HepG2 (cell line): Measurements from ENCODE around the gene CHP1. TPM values are rescaled to one million over a fixed set of nuclear protein-coding genes. Genes with fewer than 3 reads are reported as not detected.

ENCODE experiments used
- ATAC-seq: fragments of 200-7000 bp; cut with Tn5 transposase; 3 replicates; pipeline ENCODE4 v1.9.1; 2020; ENCODE audit warnings: mild to moderate bottlenecking, moderate library complexity
- BruUV-seq: library from RNA; stranded (reverse); fragments of 400-500 nt; replicated peaks from 2 replicates; lab custom pipeline; 2021; lab: Mats Ljungman, UMichigan
- CTCF ChIA-PET: fragments of 300-600 bp; formaldehyde crosslinking; extraction: SDS; loops from one replicate; lab custom pipeline; 2021; ENCODE audit warnings: low total read pairs, inconsistent platforms, low intra/inter-chr PET ratio; lab: Yijun Ruan, JAX
- POLR2A ChIA-PET: fragments of 350-600 bp; sonication (Branson Sonifier 250); formaldehyde crosslinking; loops from one replicate; lab custom pipeline; 2020; ENCODE audit warnings: antibody characterized with exemption, inconsistent platforms; lab: Yijun Ruan, JAX
- DNase-seq: peaks from one replicate; pipeline ENCODE4 v3.0.0-alpha.2; 2015; ENCODE audit warnings: low spot score
- FAIRE-seq: peaks from 3 replicates; lab custom pipeline; 2011; peaks lifted over from hg19 to GRCh38; lab: Jason Lieb, UNC
- H2AFZ ChIP-seq: one replicate; pipeline ENCODE4 v1.6.1; 2011; ENCODE audit warnings: low read length, inconsistent platforms
- H3K27ac ChIP-seq: fragments of 300-600 bp; 3 replicates; pipeline ENCODE4 v1.8.0; 2011; ENCODE audit warnings: mixed run types, mild to moderate bottlenecking, mixed read lengths, low read length, inconsistent platforms; ENCODE audit not compliant: insufficient read depth; ENCODE audit errors: extremely low read length
- H3K27me3 ChIP-seq, 2 experiments: fragments of 200-600 bp in 1 of 2; 2 replicates in 1 of 2; 3 replicates in 1 of 2; pipeline versions ENCODE4 v1.6.0 to v1.8.0; 2011; ENCODE audit warnings: low read length in 2 of 2, mild to moderate bottlenecking in 2 of 2, moderate library complexity in 2 of 2, inconsistent platforms in 1 of 2; ENCODE audit not compliant: insufficient read depth in 2 of 2, control insufficient read depth in 1 of 2
- H3K36me3 ChIP-seq, 2 experiments: fragments of 200-600 bp in 1 of 2; replicated peaks in 1 of 2; 2 replicates in 1 of 2; 3 replicates in 1 of 2; pipeline versions ENCODE4 v1.5.1 to v1.8.0; 2011; ENCODE audit warnings: low read length in 2 of 2, inconsistent platforms in 1 of 2; ENCODE audit not compliant: insufficient read depth in 2 of 2, control insufficient read depth in 1 of 2
- H3K4me1 ChIP-seq: 2 replicates; pipeline ENCODE4 v1.5.1; 2012; ENCODE audit warnings: low read length, inconsistent platforms; ENCODE audit not compliant: insufficient read depth
- H3K4me2 ChIP-seq: 2 replicates; pipeline ENCODE4 v1.6.0; 2011; ENCODE audit warnings: low read depth, low read length, inconsistent platforms
- H3K4me3 ChIP-seq, 3 experiments: fragments of 200-600 bp in 1 of 3; sonication (generic), shearing (Covaris generic) in 1 of 3; replicated peaks in 1 of 3; 2 replicates each; pipeline ENCODE4 v1.5.1; 2011 to 2016; ENCODE audit warnings: low read length in 3 of 3, inconsistent platforms in 2 of 3, low read depth in 2 of 3, mild to moderate bottlenecking in 2 of 3, control low read depth in 1 of 3, mixed read lengths in 1 of 3; ENCODE audit not compliant: insufficient read depth in 1 of 3
- H3K79me2 ChIP-seq: one replicate; pipeline ENCODE4 v1.6.1; 2011; ENCODE audit warnings: low read length, inconsistent platforms; ENCODE audit not compliant: insufficient read depth
- H3K9ac ChIP-seq: 2 replicates; pipeline ENCODE4 v1.6.0; 2011; ENCODE audit warnings: mild to moderate bottlenecking, low read depth, low read length, inconsistent platforms; ENCODE audit not compliant: insufficient read depth
- H3K9me3 ChIP-seq: 2 replicates; pipeline ENCODE4 v1.5.1; 2012; ENCODE audit warnings: mild to moderate bottlenecking, low read length
- H4K20me1 ChIP-seq: 2 replicates; pipeline ENCODE4 v1.6.0; 2011; ENCODE audit warnings: inconsistent platforms, mild to moderate bottlenecking, low read length, moderate library complexity; ENCODE audit not compliant: insufficient read depth
- CCAR2 ChIP-seq: fragments of 200-400 bp; formaldehyde crosslinking; optimal IDR thresholded peaks from 2 replicates; pipeline ENCODE3; 2018; ENCODE audit warnings: low read depth, mild to moderate bottlenecking, low read length, moderate library complexity
- GATAD2A ChIP-seq: IDR thresholded peaks from 2 replicates; pipeline ENCODE4 v1.6.1; 2016
- HMG20A ChIP-seq: IDR thresholded peaks from 2 replicates; pipeline ENCODE4 v1.6.1; 2016; ENCODE audit warnings: borderline replicate concordance
- KMT2A ChIP-seq: sonication (generic); formaldehyde crosslinking; IDR thresholded peaks from 2 replicates; pipeline ENCODE4 v1.4.0; 2020; ENCODE audit warnings: missing genetic modification reagents
- PHB2 ChIP-seq: fragments of 450-650 bp; IDR thresholded peaks from 2 replicates; pipeline ENCODE4 v1.6.1; 2018; ENCODE audit not compliant: partially characterized antibody
- SKI ChIP-seq: fragments of 450-650 bp; IDR thresholded peaks from one replicate; pipeline ENCODE4 v1.6.1; 2018; ENCODE audit warnings: mild to moderate bottlenecking; ENCODE audit not compliant: partially characterized antibody
- ZKSCAN5 ChIP-seq: sonication (generic); formaldehyde crosslinking; IDR thresholded peaks from 2 replicates; pipeline ENCODE4 v1.5.1; 2020; ENCODE audit warnings: mild to moderate bottlenecking, missing genetic modification reagents
- ZNF672 ChIP-seq: sonication (generic); formaldehyde crosslinking; IDR thresholded peaks from 2 replicates; pipeline ENCODE4 v1.8.1; 2022; ENCODE audit warnings: missing genetic modification reagents
- ZSCAN30 ChIP-seq: sonication (generic); formaldehyde crosslinking; IDR thresholded peaks from 2 replicates; pipeline ENCODE4 v1.5.0; 2020; ENCODE audit warnings: mild to moderate bottlenecking, missing genetic modification reagents
- WGBS: methylation state at CpG from one replicate; pipeline ENCODE4 v1.1.6; 2017; ENCODE audit warnings: low lambda C conversion rate; 5-methylcytosine and 5-hydroxymethylcytosine counted together
- in situ Hi-C: cut with HindIII; loops from 2 replicates; pipeline ENCODE4 v1.10.0; 2017; ENCODE audit warnings: low pct_unique_long_range_greater_than_20kb; ENCODE audit not compliant: extremely low pct_ligation_motif_present
- intact Hi-C: fragments of 100-400 bp; cut with micrococcal nuclease; formaldehyde crosslinking; loops from one replicate; pipeline ENCODE4 v1.10.0; 2022; ENCODE audit not compliant: unreplicated experiment
- polyA plus RNA-seq, 8 experiments: library from polyadenylated mRNA; depleted of rRNA in 3 of 8; stranded (reverse) in 7 of 8; unstranded in 1 of 8; fragments of >200 nt; fragmentation: Illumina TruSeq in 4 of 8; extraction: Trizol in 4 of 8; gene quantifications; 2 replicates each; pipeline versions ENCODE4 v1.2.1 to v1.2.3, GENCODE V29; 2011 to 2016; ENCODE audit warnings: low read depth in 4 of 8, missing spikeins in 1 of 8, mixed read lengths in 1 of 8; ENCODE audit not compliant: insufficient read depth in 1 of 8
- total RNA-seq, 5 experiments: library from RNA; depleted of rRNA; stranded (reverse); fragments of >200 nt; fragmentation: Illumina TruSeq; extraction: Trizol; gene quantifications; 2 replicates each; pipeline ENCODE4 v1.2.3, GENCODE V29; 2016; ENCODE audit warnings: low read depth in 1 of 5
- TF ChIP-seq, protein P1 (sequence below): sonication (generic); formaldehyde crosslinking; IDR thresholded peaks from 2 replicates; pipeline ENCODE4 v1.5.0; 2020; ENCODE audit warnings: missing genetic modification reagents, mild to moderate bottlenecking, borderline replicate concordance
- TF ChIP-seq, protein P2 (sequence below): sonication (generic); formaldehyde crosslinking; IDR thresholded peaks from 2 replicates; pipeline ENCODE4 v1.8.1; 2023; ENCODE audit warnings: mild to moderate bottlenecking, missing genetic modification reagents
- TF ChIP-seq, protein P3 (sequence below): sonication (generic); formaldehyde crosslinking; IDR thresholded peaks from 2 replicates; pipeline ENCODE4 v1.8.1; 2022; ENCODE audit warnings: low read depth, mild to moderate bottlenecking, missing genetic modification reagents
- TF ChIP-seq, protein P4 (sequence below): sonication (generic); formaldehyde crosslinking; IDR thresholded peaks from 2 replicates; pipeline ENCODE4 v1.4.0; 2020; ENCODE audit warnings: mild to moderate bottlenecking, missing genetic modification reagents

Gene CHP1
- total and polyA plus RNA-seq, 2 of the 13 experiments (the other 11 are each of a cell fraction or from before 2014, with no cell fraction given), result 49.6 to 76.4 TPM

DNA sequence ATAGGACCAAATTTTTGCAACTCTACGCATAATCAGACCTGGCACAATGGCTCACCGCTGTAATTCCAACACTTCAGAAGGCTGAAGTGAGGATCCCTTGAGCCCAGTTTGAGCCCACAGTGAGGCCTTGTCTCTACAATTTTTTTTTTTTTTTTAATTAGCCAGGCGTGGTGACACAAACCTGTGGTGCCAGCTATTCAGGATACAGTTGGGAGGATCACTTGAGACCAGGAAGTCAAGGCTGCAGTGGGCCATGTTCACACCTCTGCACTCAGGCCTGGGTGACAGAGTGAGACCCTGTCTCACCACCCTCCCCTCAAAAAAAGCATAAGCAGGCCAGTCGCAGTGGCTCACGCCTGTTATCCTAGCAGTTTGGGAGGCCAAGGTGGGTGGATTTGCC is 76.6 kb downstream of the CHP1 start:
- FAIRE-seq (no peak), DNase-seq (no peak), ATAC-seq (no peak)
- no peak overlapping the region for H3K4me2 ChIP-seq
- no peak overlapping the region for H3K27ac ChIP-seq
- intact Hi-C loops, result no loop called here
- TF ChIP-seq SKI, result no peak
- TF ChIP-seq CCAR2, result no peak
- no peak for TF ChIP-seq HMG20A (CRISPR knock-in tag)
- TF ChIP-seq, protein P1, sequence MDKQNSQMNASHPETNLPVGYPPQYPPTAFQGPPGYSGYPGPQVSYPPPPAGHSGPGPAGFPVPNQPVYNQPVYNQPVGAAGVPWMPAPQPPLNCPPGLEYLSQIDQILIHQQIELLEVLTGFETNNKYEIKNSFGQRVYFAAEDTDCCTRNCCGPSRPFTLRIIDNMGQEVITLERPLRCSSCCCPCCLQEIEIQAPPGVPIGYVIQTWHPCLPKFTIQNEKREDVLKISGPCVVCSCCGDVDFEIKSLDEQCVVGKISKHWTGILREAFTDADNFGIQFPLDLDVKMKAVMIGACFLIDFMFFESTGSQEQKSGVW (CRISPR knock-in tag), result no peak
- H3K36me3 ChIP-seq, result peaks cover 0 to 10% of the 10 kb centered on the region in 2 experiments; a peak in 2 of 5 replicates
- H3K4me3 ChIP-seq, result no peak overlapping the region
- no peaks in the 10 kb centered on the region for H3K79me2 ChIP-seq
- H3K27me3 ChIP-seq, result no peaks in the 10 kb centered on the region
- H3K4me1 ChIP-seq, result no peaks in the 10 kb centered on the region
- H4K20me1 ChIP-seq, result no peaks in the 10 kb centered on the region
- in situ Hi-C loops, result no loop called here
- BruUV-seq, result no TSS peak
- CTCF ChIA-PET, result interaction anchor here (0.6 kb wide), 1 partner anchor 1032 kb away, joined by 4 read pairs; no protein-coding TSS in a partner anchor
- POLR2A ChIA-PET, result no interaction called here
- WGBS, result 100% methylated on average over 5 of the region's 5 CpGs
- no peaks in the 10 kb centered on the region for H3K9me3 ChIP-seq
- H2AFZ ChIP-seq, result no peak overlapping the region
- no peak overlapping the region for H3K9ac ChIP-seq

DNA sequence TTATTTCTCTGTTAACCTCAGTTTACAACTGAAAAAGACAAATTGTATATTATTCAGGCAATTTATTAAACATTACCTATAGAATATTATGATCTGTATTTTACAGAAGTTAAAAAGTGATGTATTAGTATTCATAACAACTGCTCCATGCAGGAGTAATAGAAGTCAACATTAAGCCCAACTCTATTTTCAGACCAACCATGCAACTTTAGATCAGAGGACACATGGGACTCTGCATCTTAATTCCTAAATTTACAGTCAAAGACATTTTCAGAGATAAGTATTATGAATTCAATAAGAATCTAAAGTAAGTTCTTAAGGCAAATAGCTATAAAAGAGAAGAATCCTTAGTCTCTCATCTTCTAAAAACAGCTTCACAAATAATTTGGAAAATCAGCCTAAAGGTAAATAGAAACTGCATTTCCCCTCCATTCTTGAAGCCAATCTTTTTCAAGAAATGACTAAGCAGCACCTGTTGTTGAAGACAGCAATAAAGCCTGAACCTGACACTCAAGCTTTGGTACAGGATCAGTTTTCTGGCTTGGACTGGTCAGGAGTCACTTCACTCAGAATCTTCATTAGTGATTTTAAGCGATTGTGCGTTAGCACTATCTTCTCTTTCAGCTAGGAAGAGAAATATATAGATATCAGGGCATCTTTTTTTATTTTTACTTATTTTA is 78.3 kb downstream of the CHP1 start:
- intact Hi-C loops (no loop called here), in situ Hi-C loops (no loop called here)
- DNase-seq (no peak), ATAC-seq (no peak), FAIRE-seq (no peak)
- Histone ChIP-seq H2AFZ (no peak overlapping the region), H3K36me3 (peaks cover 0 to 13% of the 10 kb centered on the region in 2 experiments; a peak in 3 of 5 replicates), H3K4me3 (no peak overlapping the region), H3K27me3 (no peaks in the 10 kb centered on the region), H3K9ac (no peak overlapping the region), H3K9me3 (no peaks in the 10 kb centered on the region), H3K4me2 (no peak overlapping the region), H3K4me1 (no peaks in the 10 kb centered on the region), H4K20me1 (no peaks in the 10 kb centered on the region), H3K27ac (no peak overlapping the region), H3K79me2 (no peaks in the 10 kb centered on the region)
- no TSS peak for BruUV-seq
- ChIA-PET POLR2A (interaction anchor here (0.6 kb wide), 1 partner anchor 235 kb away, joined by 4 read pairs; the partner anchor contains the start of gene RPAP1), CTCF (no interaction called here)
- 98% methylated on average over 2 of the region's 2 CpGs for WGBS
- TF ChIP-seq, protein P2, sequence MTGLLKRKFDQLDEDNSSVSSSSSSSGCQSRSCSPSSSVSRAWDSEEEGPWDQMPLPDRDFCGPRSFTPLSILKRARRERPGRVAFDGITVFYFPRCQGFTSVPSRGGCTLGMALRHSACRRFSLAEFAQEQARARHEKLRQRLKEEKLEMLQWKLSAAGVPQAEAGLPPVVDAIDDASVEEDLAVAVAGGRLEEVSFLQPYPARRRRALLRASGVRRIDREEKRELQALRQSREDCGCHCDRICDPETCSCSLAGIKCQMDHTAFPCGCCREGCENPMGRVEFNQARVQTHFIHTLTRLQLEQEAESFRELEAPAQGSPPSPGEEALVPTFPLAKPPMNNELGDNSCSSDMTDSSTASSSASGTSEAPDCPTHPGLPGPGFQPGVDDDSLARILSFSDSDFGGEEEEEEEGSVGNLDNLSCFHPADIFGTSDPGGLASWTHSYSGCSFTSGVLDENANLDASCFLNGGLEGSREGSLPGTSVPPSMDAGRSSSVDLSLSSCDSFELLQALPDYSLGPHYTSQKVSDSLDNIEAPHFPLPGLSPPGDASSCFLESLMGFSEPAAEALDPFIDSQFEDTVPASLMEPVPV, result no peak
- TF ChIP-seq, protein P3, sequence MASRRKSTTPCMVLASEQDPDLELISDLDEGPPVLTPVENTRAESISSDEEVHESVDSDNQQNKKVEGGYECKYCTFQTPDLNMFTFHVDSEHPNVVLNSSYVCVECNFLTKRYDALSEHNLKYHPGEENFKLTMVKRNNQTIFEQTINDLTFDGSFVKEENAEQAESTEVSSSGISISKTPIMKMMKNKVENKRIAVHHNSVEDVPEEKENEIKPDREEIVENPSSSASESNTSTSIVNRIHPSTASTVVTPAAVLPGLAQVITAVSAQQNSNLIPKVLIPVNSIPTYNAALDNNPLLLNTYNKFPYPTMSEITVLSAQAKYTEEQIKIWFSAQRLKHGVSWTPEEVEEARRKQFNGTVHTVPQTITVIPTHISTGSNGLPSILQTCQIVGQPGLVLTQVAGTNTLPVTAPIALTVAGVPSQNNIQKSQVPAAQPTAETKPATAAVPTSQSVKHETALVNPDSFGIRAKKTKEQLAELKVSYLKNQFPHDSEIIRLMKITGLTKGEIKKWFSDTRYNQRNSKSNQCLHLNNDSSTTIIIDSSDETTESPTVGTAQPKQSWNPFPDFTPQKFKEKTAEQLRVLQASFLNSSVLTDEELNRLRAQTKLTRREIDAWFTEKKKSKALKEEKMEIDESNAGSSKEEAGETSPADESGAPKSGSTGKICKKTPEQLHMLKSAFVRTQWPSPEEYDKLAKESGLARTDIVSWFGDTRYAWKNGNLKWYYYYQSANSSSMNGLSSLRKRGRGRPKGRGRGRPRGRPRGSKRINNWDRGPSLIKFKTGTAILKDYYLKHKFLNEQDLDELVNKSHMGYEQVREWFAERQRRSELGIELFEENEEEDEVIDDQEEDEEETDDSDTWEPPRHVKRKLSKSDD (CRISPR knock-in tag), result no peak
- TF ChIP-seq ZNF672 (no peak), ZKSCAN5 (CRISPR knock-in tag) (no peak), PHB2 (no peak), KMT2A (CRISPR knock-in tag) (no peak), GATAD2A (no peak), ZSCAN30 (CRISPR knock-in tag) (no peak)
- TF ChIP-seq, protein P4, sequence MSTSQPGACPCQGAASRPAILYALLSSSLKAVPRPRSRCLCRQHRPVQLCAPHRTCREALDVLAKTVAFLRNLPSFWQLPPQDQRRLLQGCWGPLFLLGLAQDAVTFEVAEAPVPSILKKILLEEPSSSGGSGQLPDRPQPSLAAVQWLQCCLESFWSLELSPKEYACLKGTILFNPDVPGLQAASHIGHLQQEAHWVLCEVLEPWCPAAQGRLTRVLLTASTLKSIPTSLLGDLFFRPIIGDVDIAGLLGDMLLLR (CRISPR knock-in tag), result no peak
